HUES48 (cell line): ENCODE results near the gene CRK.

Experiments
- H3K27ac ChIP-seq: one replicate; pipeline ENCODE4 v1.7.0; 2013; ENCODE audit warnings: low read depth, low read length, inconsistent platforms
- H3K27me3 ChIP-seq: 2 replicates; pipeline ENCODE4 v1.6.1; 2013; ENCODE audit warnings: mild to moderate bottlenecking, low read length; ENCODE audit not compliant: control insufficient read depth, insufficient read depth
- H3K36me3 ChIP-seq: 2 replicates; pipeline ENCODE4 v1.6.1; 2013; ENCODE audit warnings: low read length; ENCODE audit not compliant: control insufficient read depth, insufficient read depth
- H3K4me1 ChIP-seq: 2 replicates; pipeline ENCODE4 v1.6.1; 2013; ENCODE audit warnings: mild to moderate bottlenecking, low read length; ENCODE audit not compliant: control insufficient read depth, insufficient read depth
- H3K4me3 ChIP-seq: 2 replicates; pipeline ENCODE4 v1.5.1; 2013; ENCODE audit warnings: mild to moderate bottlenecking, low read depth, low read length
- H3K9ac ChIP-seq: 2 replicates; pipeline ENCODE4 v1.6.1; 2013; ENCODE audit warnings: mild to moderate bottlenecking, low read depth, low read length, moderate library complexity
- H3K9me3 ChIP-seq: 2 replicates; pipeline ENCODE4 v1.6.1; 2013; ENCODE audit warnings: low read length; ENCODE audit not compliant: control insufficient read depth, insufficient read depth

The CRK gene

GRCh38 chr17:1471911-1472821 lies 16.1 kb upstream of the CRK start:
- H3K4me3 ChIP-seq = no peak overlapping the region
- no peak overlapping the region for H3K27ac ChIP-seq
- no peaks in the 10 kb centered on the region for H3K9me3 ChIP-seq
- H3K4me1 ChIP-seq = no peaks in the 10 kb centered on the region; the same call in 1 of the 2 replicates
- no peak overlapping the region for H3K9ac ChIP-seq
- H3K36me3 ChIP-seq = peaks cover 36% of the 10 kb centered on the region
- H3K27me3 ChIP-seq = no peaks in the 10 kb centered on the region

GRCh38 chr17:1471490-1471889 lies 15.5 kb upstream of the CRK start:
- H3K27ac ChIP-seq = no peak overlapping the region
- peaks cover 36% of the 10 kb centered on the region for H3K36me3 ChIP-seq
- H3K4me1 ChIP-seq = no peaks in the 10 kb centered on the region; the same call in 1 of the 2 replicates
- no peaks in the 10 kb centered on the region for H3K27me3 ChIP-seq
- no peak overlapping the region for H3K9ac ChIP-seq
- no peak overlapping the region for H3K4me3 ChIP-seq
- H3K9me3 ChIP-seq = no peaks in the 10 kb centered on the region

- peaks cover 34% of the 10 kb centered on the region for H3K36me3 ChIP-seq
- no peaks in the 10 kb centered on the region for H3K9me3 ChIP-seq
- no peaks in the 10 kb centered on the region for H3K27me3 ChIP-seq
- no peak overlapping the region for H3K9ac ChIP-seq
- no peaks in the 10 kb centered on the region; the same call in 1 of the 2 replicates for H3K4me1 ChIP-seq
- no peak overlapping the region for H3K27ac ChIP-seq
- H3K4me3 ChIP-seq = no peak overlapping the region
These were observed 14.9 kb upstream of the CRK start for GRCh38 chr17:1470755-1471462.

- Histone ChIP-seq H3K9ac (no peak overlapping the region), H3K36me3 (peaks cover 38% of the 10 kb centered on the region), H3K27ac (no peak overlapping the region)
These were observed 14.2 kb upstream of the CRK start for GRCh38 chr17:1470071-1470754.

GRCh38 chr17:1469231-1469852 lies 13.3 kb upstream of the CRK start:
- H3K4me3 ChIP-seq = no peak overlapping the region
- H3K4me1 ChIP-seq = no peaks in the 10 kb centered on the region; the same call in 1 of the 2 replicates
- H3K27ac ChIP-seq = no peak overlapping the region
- no peak overlapping the region for H3K9ac ChIP-seq
- H3K9me3 ChIP-seq = no peaks in the 10 kb centered on the region
- peaks cover 37% of the 10 kb centered on the region for H3K36me3 ChIP-seq
- no peaks in the 10 kb centered on the region for H3K27me3 ChIP-seq

More at GRCh38 chr17:1470071-1470754, 14.2 kb upstream of the CRK start:
- no peak overlapping the region for H3K4me3 ChIP-seq
- H3K9me3 ChIP-seq = no peaks in the 10 kb centered on the region
- no peaks in the 10 kb centered on the region; the same call in 1 of the 2 replicates for H3K4me1 ChIP-seq
- H3K27me3 ChIP-seq = no peaks in the 10 kb centered on the region

GRCh38 chr17:1467898-1468492 lies 12.0 kb upstream of the CRK start:
- H3K4me1 ChIP-seq = no peaks in the 10 kb centered on the region; the same call in 1 of the 2 replicates
- no peak overlapping the region for H3K9ac ChIP-seq
- no peaks in the 10 kb centered on the region for H3K27me3 ChIP-seq
- H3K36me3 ChIP-seq = peaks cover 37% of the 10 kb centered on the region
- no peaks in the 10 kb centered on the region for H3K9me3 ChIP-seq
- no peak overlapping the region for H3K4me3 ChIP-seq
- no peak overlapping the region for H3K27ac ChIP-seq

- Histone ChIP-seq H3K9me3 (no peaks in the 10 kb centered on the region), H3K27me3 (no peaks in the 10 kb centered on the region), H3K9ac (no peak overlapping the region), H3K4me3 (no peak overlapping the region), H3K4me1 (no peaks in the 10 kb centered on the region; the same call in 1 of the 2 replicates), H3K36me3 (peaks cover 34% of the 10 kb centered on the region), H3K27ac (no peak overlapping the region)
These were observed 11.2 kb upstream of the CRK start for GRCh38 chr17:1467258-1467657.

- Histone ChIP-seq H3K4me1 (no peaks in the 10 kb centered on the region), H3K4me3 (no peak overlapping the region), H3K9ac (no peak overlapping the region), H3K9me3 (no peaks in the 10 kb centered on the region), H3K36me3 (peaks cover 28% of the 10 kb centered on the region), H3K27me3 (no peaks in the 10 kb centered on the region), H3K27ac (no peak overlapping the region)
These were observed 8.2 kb upstream of the CRK start for GRCh38 chr17:1464186-1464585.

- no peak overlapping the region for H3K4me3 ChIP-seq
- H3K27me3 ChIP-seq = no peaks in the 10 kb centered on the region
- H3K36me3 ChIP-seq = peaks cover 17% of the 10 kb centered on the region
- H3K27ac ChIP-seq = no peak overlapping the region
- no peaks in the 10 kb centered on the region for H3K4me1 ChIP-seq
- H3K9me3 ChIP-seq = no peaks in the 10 kb centered on the region
- no peak overlapping the region for H3K9ac ChIP-seq
These were observed 6.4 kb upstream of the CRK start for GRCh38 chr17:1462164-1463112.
